GM21576 (cell line): ENCODE data around the gene CXCL17.
"Not testable (repeated sequence)": the region's sequence is repeated elsewhere in the genome, so short reads cannot be mapped to it uniquely, and the experiment has no call there.

Source experiments
- ATAC-seq: cut with Tn5 transposase; IDR thresholded peaks from one replicate; pipeline ENCODE4 v1.9.1; 2021; ENCODE audit warnings: mild to moderate bottlenecking, moderate library complexity; ENCODE audit not compliant: unreplicated experiment

The CXCL17 gene

DNA sequence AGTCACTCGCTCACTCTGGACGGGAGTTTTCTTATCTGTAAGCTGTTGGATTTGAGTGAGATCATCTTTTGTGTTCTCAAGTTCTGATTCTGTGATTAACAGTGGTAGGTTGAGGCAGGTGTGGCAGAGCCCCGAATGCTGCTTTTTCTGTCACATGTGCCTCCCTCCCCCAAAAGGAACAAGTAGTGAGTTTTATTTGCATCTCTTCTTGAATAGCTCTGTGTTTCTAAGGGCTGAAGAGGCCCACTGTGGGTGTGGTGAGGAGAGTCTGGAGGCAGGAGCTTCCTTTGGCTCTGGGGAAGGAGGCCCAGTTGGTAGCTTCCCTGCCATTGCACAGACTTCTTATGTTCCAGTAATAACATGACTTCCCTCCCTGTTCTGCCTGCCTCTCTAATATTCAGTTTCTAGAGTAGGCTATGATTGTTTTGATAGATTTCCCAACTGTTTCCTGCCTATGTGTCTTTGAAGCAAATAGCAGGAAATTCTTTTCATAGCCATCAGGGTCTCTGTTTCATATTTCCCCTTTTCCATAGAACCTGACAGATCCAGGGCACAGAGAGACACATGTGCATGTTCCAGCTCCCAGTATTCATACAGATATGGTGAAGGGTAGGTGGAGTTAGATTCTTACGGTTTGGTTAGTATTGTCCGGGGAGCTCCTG, 23.9 kb upstream of the CXCL17 start:
- no peak for ATAC-seq

DNA sequence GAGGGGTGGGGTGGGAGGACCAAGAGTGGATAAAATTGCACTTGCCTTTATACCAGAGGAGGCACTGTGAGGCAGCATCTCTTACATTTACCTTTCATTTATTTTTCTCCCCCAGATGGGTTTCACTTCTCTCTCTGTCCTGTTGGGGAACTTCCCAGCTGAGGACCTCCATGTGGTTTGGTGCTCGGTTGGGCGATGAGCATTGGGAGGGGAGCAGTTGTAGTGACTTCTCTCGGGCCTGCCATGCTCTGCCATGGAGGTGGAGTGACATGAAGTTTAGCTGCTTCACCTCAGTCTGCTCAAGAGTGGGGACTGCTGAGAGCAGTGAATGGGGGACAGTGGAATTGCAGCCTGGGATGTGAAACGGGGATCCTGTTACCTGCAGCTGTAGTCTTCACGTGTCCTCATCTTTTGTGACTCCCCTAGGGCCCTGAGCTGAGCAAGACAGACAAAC, 23.1 kb upstream of the CXCL17 start:
- peak; percentile 76 for ATAC-seq

DNA sequence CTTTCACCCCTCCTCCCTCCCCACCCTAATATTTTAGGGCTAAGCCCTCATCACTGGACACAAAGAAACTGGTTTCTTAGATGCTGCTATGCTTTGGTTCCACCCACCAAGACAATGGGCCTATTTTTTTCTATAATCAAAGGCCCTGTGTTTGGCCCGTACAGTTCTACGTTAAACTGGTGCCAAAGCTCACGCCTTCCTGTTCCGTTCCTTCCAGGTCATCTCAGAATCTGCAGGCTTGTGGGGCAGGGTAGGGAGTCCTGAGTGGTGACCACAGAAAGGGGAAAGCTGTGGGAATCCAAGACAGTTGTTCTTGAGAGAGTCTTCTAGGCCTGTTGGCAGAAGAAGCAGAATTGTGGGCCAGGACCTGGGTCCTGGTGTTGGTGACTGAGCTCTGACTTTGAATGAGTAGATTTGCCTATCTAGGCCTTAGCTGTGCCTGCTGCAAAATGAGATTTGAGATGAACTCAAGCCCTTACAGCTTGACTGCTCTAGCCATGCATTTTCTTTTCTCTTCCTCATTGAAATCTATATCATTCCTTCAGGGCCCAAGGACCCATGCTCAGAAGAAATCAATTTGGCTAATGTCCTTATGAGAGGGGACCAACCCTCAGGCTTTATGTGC, 19.1 kb upstream of the CXCL17 start:
- ATAC-seq = no peak

GRCh38 chr19:42461231-42461630, 18.5 kb upstream of the CXCL17 start:
- ATAC-seq = not testable (repeated sequence)

DNA sequence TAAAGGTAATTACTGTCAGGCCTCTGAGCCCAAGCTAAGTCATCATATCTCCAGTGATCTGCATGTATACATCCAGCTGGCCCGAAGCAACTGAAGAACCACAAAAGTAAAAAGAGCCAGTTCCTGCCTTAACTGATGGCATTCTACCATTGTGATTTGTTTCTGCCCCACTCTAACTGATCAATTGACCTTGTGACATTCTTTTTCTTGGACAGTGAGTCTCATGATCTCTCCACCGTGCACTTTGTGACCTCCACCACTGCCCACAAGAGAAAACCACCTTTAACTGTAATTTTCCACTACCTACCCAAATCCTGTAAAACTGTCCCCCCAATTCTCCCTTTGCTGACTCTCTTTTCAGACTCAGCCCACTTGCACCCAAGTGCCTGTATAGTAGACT, 17.2 kb upstream of the CXCL17 start:
- no peak for ATAC-seq

- no peak for ATAC-seq
Observed at GRCh38 chr19:42455621-42456081, 12.9 kb upstream of the CXCL17 start.

DNA sequence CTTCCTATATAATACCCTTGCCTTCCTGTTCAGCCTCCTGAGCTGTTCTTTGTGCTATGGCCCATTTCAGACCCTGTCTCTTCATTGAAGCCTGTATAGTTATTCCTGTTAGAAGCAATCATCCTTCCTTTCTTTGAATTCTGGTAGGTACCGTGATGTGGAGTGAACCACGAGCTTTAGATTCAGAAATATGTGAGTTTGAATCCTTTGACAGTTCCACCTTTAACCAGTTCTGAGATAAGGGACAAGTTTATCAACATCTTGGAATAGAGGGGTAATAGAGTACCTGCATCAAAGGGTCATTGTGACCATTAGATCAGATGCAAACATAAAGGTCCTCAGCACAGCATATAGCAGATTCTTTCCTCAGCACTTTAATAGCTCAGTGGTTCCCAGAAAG, 12.3 kb upstream of the CXCL17 start:
- no peak for ATAC-seq

GRCh38 chr19:42452590-42452989, 9.8 kb upstream of the CXCL17 start:
- ATAC-seq = no peak

DNA sequence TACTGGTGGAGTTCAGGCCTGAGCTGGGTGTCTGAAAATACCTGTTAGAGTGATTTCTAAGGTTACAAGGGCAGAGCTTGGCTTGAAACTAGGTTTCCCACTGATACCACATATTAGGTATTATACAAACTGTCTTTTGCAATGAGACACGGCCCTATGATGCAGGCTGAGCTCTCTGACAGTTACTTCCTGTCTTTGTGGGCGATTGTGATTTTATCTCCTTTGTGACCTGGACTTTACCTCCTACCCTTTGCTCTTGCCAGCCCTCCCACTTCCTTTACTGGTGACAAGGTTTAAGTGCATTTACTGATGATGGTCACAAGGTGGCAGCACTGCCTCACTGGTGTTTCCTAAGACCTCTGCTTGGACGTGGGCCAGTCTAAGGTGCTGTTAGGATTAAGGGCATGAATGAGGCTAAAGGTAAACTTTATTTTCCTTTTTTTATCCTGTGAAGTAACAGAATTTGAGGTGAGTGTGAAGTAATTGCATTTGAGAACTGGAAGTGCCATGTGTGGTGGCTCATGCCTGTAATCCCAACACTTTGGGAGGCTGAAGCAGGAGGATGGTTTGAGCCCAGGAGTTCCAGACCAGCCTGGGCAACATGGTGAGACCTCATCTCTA, 7.7 kb upstream of the CXCL17 start:
- ATAC-seq = peak; percentile 81

- ATAC-seq = not testable (repeated sequence)
Observed at GRCh38 chr19:42448306-42448705, 5.6 kb upstream of the CXCL17 start.

DNA sequence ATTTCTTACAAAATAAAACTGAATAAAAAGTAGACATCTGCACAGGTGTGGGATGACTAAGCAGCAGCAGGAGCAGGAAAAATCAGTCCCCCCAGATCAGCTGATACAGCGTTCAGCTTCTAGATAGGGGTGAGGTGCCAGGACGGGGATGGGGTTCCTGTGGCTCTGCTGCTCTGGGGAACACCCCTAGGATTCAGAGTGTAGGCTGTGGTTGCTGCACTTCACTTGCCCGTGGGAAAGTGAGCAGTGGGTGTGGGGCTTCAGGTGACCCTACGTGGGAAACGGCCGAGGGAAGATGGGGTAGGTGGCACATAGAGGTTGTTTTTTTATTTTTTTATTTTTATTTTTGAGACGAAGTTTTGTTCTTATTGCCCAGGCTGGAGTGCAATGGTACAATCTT, 3.2 kb upstream of the CXCL17 start:
- ATAC-seq = no peak

DNA sequence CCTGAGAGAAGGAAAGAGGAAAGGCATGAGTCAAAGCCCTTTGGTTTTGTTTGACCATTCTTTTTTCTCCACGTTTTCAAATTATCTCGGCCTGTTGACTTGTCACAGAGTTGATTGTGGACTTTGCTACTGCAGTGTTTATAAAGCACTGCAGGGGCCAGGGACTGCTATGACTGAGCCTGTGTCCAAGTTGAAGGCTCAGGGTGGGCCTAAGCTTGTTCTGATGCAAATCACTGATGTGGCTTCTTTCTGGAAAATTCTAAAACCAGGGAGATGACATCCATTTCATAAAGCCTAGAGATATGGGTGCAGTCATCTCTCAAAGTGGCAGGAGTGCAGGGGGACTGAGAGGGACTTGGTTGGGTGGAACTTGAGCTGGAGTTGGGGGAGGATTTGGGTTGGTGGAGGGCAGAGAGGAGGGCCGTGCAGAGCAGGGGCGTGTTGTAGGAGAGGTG, 1.2 kb upstream of the CXCL17 start:
- no peak for ATAC-seq

GRCh38 chr19:42441049-42441445, 1.7 kb downstream of the CXCL17 start:
- ATAC-seq = no peak

- ATAC-seq = no peak
Observed at GRCh38 chr19:42440357-42441048, 2.2 kb downstream of the CXCL17 start.

- ATAC-seq = no peak
Observed at GRCh38 chr19:42436006-42436405, 6.7 kb downstream of the CXCL17 start.

DNA sequence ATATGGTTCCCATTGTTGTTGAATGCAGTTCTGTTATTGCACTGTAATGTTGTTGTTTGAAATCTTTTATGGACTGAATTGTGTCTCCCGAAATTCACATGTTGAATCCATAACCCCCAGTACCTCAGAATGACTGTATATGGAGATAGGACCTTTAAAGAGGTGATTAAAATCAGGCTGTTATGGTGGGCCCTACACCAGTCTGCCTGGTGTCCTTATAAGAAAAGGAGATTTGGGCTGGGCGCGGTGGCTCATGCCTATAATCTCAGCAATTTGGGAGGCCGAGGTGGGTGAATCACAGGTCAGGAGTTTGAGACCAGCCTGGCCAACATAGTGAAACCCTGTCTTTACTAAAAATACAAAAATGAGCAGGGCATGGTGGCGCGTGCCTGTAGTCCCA, 7.4 kb downstream of the CXCL17 start:
- ATAC-seq = no peak

DNA sequence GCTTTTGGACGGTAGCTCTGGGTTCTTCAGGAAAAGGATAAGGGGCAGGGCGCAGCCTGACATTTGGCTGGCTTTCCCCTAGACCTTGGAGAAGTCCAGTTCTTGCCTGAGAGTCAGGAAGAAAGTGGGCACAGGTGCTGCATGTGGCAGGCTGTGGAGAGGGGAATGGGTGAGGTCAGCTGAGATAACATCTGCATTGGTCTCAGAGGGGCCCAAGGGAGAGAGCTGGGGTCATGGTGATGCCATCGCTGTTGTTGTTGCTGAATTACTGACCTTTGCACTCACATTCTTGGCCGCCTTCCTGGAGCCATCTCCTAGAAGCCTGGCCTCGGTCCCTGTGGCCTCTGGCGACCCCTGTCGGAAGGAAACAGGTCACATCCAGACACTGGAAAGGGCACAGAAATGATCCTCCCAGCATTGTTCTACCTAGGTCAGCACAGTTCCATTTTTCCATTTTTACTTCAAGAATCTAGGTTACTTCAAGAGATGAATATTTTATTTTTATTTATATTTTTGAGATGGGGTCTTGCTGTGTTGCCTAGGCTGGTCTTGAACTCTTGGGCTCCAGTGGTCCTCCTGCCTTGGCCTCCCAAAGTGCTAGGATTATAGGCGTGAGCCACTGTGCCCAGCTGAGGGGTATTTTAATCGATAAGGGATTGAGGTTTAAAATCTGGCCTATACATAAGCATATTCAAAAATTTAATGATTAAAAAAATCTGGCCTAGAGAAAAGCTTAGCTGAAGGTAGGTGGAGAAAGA, 9.1 kb downstream of the CXCL17 start:
- ATAC-seq = no peak

DNA sequence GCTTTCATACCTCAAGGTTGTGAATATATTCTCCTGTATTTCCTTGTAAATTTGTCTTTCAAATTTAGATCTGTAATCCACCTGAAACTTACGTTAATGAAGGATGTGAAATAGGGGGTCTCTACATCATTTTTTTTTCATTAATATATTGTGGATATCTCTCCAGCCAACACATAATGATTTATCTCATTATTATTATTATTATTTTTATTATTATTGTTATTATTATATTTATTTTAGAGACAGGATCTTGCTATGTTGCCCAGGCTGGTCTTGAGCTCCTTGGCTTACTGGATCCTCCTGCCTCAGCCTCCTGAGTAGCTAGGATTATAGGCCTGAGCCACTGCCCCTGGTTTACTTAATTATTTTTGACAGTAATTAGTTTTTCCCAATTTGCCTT, 11.3 kb downstream of the CXCL17 start:
- no peak for ATAC-seq

DNA sequence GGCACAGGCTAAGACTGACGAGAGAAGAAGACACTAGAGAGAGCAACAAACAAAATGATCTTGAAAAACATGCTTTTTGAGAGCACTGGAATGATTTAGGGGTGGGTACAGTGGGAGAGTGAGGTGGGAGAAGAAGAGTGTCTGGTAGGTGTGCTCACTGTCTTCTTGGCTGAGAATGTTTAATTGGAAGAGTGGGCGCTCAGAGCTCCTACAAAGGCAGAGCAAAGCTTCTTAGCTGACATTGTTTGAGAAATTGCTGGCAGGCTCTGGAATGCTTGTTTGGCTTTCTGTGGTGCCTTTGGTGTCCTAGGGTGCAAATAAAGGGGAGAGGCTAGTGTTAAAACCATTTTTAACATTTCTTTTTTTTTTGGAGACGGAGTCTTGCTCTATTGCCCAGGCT, 14.1 kb downstream of the CXCL17 start:
- no peak for ATAC-seq

GRCh38 chr19:42427313-42427712, 15.4 kb downstream of the CXCL17 start, which contains the start of gene LIPE:
LIPE (minus strand) TSS chr19:42427388; CDS start chr19:42427149, 239 bp downstream.
- ATAC-seq = no peak

DNA sequence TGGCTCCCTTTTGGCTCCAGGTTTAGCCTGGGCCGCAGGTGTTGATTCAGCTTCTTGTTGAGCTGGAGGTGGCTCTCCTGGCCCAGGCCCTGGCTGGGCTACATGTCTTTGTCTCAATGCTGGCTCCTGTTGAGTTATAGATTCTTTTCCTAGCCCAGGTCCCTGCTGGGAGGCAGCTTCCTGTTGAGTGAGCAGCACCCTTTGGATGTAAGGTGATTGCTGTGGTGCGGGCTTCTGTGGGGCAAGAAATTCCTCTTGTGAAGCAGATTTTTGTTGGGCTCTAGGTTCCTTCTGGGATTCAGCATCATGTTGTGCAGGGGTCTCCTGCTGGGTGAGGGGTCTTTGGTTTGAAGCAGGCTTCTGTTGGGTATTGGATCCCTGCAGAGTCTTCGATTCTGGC, 16.1 kb downstream of the CXCL17 start:
- no peak for ATAC-seq
